ENCODE measurements around the gene BORCS8.

DNA sequence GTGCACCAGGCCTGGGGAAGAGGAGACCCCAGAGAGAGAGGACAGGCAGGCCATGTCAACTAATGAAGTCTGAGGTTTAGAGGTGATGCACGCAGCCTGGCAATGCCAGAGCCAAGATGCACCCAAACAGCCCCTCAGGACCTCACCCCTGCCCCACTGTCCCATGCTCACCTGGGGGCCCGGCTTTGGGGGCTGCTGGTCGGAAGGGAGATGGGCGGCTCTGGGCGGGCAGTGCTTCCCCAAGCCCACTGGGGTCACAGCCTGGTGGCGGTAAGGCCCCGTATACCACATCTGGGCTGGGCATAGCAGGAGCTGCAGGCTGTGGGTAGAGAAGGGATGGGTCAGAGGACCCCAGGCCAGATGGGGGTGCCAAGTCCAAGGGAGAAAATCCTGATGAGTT is 45.1 kb downstream of the BORCS8 start:
- no peak for TF ChIP-seq CTCF (IDR thresholded peaks at IDR 0.05; ENCODE audit: insufficient read depth, low read length)
- no peak for TF ChIP-seq POLR2AphosphoS5 (IDR thresholded peaks at IDR 0.05; ENCODE audit: low read depth)
- TF ChIP-seq REST (IDR thresholded peaks at IDR 0.05; ENCODE audit: insufficient replicate concordance, low read depth) = no peak

All from HL-60 (cell line).